MCF 10A (cell line): ENCODE data around the gene CLDN9. TPM values are rescaled to one million over a fixed set of nuclear protein-coding genes. Genes with fewer than 3 reads are reported as not detected.

Source experiments
- BruUV-seq: library from RNA; stranded (reverse); fragments of 400-500 nt; replicated peaks from 2 replicates; lab custom pipeline; 2021; lab: Mats Ljungman, UMichigan
- CTCF ChIA-PET: fragments of 300-600 bp; sonication (Branson Sonifier 250); formaldehyde crosslinking; extraction: SDS; loops from one replicate; lab custom pipeline; 2021; ENCODE audit warnings: antibody characterized with exemption, inconsistent platforms; lab: Yijun Ruan, JAX
- POLR2A ChIA-PET: fragments of 300-600, 350-650 bp; sonication (Branson Sonifier 250); formaldehyde crosslinking; extraction: SDS; loops from one replicate; lab custom pipeline; 2020; ENCODE audit warnings: antibody characterized with exemption, inconsistent platforms; lab: Yijun Ruan, JAX
- DNase-seq: peaks from one replicate; pipeline ENCODE4 v3.0.0-alpha.2; 2018; ENCODE audit not compliant: unreplicated experiment
- H3K27ac Mint-ChIP-seq: one replicate; pipeline ENCODE4 v1.8.0; 2022; ENCODE audit warnings: mild to moderate bottlenecking, low read depth, mixed read lengths; ENCODE audit not compliant: unreplicated experiment
- H3K27me3 Mint-ChIP-seq: one replicate; pipeline ENCODE4 v1.8.0; 2022; ENCODE audit warnings: mixed read lengths; ENCODE audit not compliant: insufficient read depth, unreplicated experiment
- H3K36me3 Mint-ChIP-seq: one replicate; pipeline ENCODE4 v1.8.0; 2022; ENCODE audit warnings: mild to moderate bottlenecking, moderate library complexity, mixed read lengths; ENCODE audit not compliant: insufficient read depth, unreplicated experiment
- H3K4me1 Mint-ChIP-seq: one replicate; pipeline ENCODE4 v1.8.0; 2022; ENCODE audit warnings: mixed read lengths; ENCODE audit not compliant: insufficient read depth, unreplicated experiment
- H3K4me3 Mint-ChIP-seq: one replicate; pipeline ENCODE4 v1.8.0; 2022; ENCODE audit warnings: mild to moderate bottlenecking, moderate library complexity, mixed read lengths; ENCODE audit not compliant: unreplicated experiment
- H3K9me3 Mint-ChIP-seq: one replicate; pipeline ENCODE4 v1.8.0; 2022; ENCODE audit warnings: mixed read lengths; ENCODE audit not compliant: unreplicated experiment
- intact Hi-C: fragments of 100-400 bp; cut with micrococcal nuclease; formaldehyde crosslinking; loops from 2 replicates; pipeline ENCODE4 v1.14.1; 2022
- total RNA-seq: library from RNA; stranded (reverse); gene quantifications from 2 replicates; pipeline ENCODE4 v1.2.3, GENCODE V29; 2022
- TF ChIP-seq, protein P1 (sequence below): fragments of 200-600 bp; IDR thresholded peaks from one replicate; pipeline ENCODE4 v1.8.0; 2022; ENCODE audit warnings: antibody characterized with exemption, mild to moderate bottlenecking; ENCODE audit not compliant: unreplicated experiment

The CLDN9 gene
- total RNA-seq, 1 experiment from 2014 or later, result 0.44 TPM

DNA sequence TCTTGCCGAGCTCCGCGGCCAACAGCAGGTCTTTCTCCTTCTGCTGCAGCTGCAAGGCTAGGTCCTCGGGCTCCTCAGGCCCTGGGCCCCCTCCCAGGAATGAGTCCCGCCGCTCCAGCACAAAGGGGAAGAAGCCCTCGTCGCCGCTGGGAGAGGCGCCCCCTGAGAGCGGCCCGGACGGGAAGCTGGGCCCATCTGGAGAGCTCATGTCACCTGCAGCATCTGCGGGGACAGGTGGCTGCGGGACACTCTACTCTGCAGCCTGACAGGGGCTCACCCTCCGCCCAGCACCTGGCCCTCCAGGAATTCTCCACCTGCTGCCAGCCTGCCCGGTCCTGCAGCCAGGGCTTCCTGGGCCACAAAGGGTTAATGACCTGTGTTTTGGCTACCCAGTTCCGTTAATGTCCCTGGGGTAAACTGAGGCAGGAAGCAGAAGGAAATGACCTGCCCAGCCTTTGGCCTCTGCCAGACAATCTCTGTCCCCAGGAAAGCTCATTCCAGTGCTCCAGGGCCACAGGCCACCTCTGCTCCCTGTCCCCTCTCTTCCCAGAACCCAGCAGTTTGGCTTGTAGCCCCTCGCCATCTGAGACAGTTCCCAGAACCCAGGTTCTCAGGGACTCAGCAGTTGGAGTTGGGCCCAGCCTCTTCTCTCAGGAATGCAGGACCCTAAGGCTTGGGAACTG is 22.7 kb downstream of the CLDN9 start:
- H3K36me3 Mint-ChIP-seq, result peaks cover 5% of the 10 kb centered on the region
- TF ChIP-seq, protein P1, sequence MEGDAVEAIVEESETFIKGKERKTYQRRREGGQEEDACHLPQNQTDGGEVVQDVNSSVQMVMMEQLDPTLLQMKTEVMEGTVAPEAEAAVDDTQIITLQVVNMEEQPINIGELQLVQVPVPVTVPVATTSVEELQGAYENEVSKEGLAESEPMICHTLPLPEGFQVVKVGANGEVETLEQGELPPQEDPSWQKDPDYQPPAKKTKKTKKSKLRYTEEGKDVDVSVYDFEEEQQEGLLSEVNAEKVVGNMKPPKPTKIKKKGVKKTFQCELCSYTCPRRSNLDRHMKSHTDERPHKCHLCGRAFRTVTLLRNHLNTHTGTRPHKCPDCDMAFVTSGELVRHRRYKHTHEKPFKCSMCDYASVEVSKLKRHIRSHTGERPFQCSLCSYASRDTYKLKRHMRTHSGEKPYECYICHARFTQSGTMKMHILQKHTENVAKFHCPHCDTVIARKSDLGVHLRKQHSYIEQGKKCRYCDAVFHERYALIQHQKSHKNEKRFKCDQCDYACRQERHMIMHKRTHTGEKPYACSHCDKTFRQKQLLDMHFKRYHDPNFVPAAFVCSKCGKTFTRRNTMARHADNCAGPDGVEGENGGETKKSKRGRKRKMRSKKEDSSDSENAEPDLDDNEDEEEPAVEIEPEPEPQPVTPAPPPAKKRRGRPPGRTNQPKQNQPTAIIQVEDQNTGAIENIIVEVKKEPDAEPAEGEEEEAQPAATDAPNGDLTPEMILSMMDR, result no peak
- no peaks in the 10 kb centered on the region for H3K9me3 Mint-ChIP-seq
- BruUV-seq, result no TSS peak
- intact Hi-C loops, result no loop called here
- H3K4me1 Mint-ChIP-seq, result no peaks in the 10 kb centered on the region
- H3K4me3 Mint-ChIP-seq, result no peak overlapping the region
- ChIA-PET POLR2A (interaction anchor here (0.6 to 1.9 kb wide), 5 partner anchors 13 to 134 kb away, joined by 3 to 9 read pairs (median 4); partner anchors contain the start of genes HCFC1R1 and TNFRSF12A), CTCF (interaction anchor here (0.5 to 0.6 kb wide), 2 partner anchors 16 to 253 kb away, joined by 3 read pairs; no protein-coding TSS in a partner anchor)
- DNase-seq, result no peak
- H3K27ac Mint-ChIP-seq, result no peak overlapping the region
- peaks cover 64% of the 10 kb centered on the region for H3K27me3 Mint-ChIP-seq

DNA sequence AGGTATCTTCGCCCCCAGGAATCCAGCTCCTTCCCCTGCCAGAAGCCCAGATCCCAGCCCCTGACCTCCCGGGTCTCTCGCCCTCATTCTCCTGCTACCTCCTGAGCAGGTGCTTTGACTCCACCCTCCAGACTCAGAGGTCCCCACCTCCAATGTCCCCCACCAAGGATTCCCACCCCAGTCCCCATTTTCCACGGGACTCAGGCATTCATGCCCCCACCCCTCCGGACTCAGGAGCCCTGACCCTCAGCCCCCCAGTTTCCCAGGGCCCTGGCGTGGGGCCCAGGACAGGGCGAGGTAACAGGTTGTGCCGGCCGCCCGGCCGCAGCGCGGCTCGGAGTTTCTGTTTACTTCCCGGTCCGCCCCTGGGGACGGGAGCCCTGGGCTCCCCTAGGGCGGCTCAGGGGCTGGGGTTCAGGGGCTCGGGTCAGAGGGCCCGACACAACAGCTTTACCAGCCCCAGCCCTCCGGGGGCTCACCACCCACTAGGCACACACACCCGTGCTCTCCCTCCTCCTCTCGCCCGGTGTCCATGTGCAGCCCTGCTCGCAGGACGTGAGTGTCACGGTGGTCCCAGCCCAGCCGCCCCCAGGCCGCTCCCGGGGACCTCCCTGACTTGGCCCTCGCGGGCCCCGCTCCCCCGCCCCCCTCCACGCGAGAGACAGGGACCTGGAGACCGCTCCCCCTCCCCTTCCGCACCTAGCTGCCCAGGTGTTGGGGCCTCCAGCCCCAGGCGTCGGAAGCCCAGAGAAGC is 23.4 kb downstream of the CLDN9 start:
- no peak for DNase-seq
- Mint-ChIP-seq H3K4me3 (no peak overlapping the region), H3K4me1 (no peaks in the 10 kb centered on the region), H3K27me3 (peaks cover 64% of the 10 kb centered on the region), H3K27ac (no peak overlapping the region), H3K36me3 (no peaks in the 10 kb centered on the region), H3K9me3 (no peaks in the 10 kb centered on the region)
- intact Hi-C loops, result no loop called here
- POLR2A ChIA-PET, result interaction anchor here (0.6 to 1.9 kb wide), 5 partner anchors 14 to 786 kb away, joined by 3 to 9 read pairs (median 4); partner anchors contain the start of genes HCFC1R1 and TNFRSF12A
- no TSS peak for BruUV-seq
- CTCF ChIA-PET, result interaction anchor here (0.5 to 0.9 kb wide), 3 partner anchors 9 to 254 kb away, joined by 3 read pairs; no protein-coding TSS in a partner anchor
- TF ChIP-seq, protein P1, result no peak

DNA sequence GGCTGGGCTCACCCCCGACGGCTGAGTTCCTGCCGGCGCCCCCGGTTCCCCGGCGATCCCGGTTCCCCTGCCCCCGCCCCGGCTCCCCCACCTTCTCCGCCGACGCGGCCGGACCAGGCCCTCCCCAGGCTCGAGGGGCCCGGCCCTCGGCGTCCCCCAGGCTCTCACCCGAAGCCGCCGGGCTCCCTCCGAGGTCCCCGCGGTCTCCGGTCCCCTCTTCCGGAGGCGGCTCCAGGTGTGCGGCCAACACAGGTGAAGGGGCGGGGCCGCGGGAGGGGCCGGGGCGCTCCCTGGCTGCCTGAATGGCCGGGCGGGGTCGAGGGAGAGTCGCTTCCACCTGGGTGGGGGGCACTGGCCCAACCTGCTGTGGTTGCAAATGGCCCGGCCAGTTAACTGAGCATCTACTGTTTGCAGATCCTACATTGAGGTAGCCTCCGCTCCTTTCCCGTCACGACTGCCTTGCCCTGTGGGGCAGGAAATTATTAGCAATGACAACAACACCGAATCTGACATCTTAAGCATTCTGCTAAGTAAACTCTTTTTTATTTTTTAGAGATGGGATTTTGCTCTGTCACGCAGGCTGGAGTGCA is 24.1 kb downstream of the CLDN9 start, which contains the start of gene BICDL2:
Gene BICDL2 (minus strand): TSS at position 219 of the 590 bp plus-strand sequence. CDS start 1,448 bp downstream, outside the sequence.
- Mint-ChIP-seq H3K27ac (no peak within 1 kb of the TSS), H3K36me3 (no peaks in the 10 kb centered on the region), H3K4me1 (no peaks in the 10 kb centered on the region), H3K27me3 (peaks cover 64% of the 10 kb centered on the region), H3K4me3 (no peak within 1 kb of the TSS), H3K9me3 (no peaks in the 10 kb centered on the region)
- intact Hi-C loops, result no loop called here
- no TSS peak for BruUV-seq
- TF ChIP-seq, protein P1, result no peak
- ChIA-PET POLR2A (interaction anchor here (0.7 to 2.6 kb wide), 2 partner anchors 16 to 785 kb away, joined by 3 to 15 read pairs; partner anchors contain the start of gene TNFRSF12A), CTCF (interaction anchor here (0.7 to 1.5 kb wide), 4 partner anchors 9 to 59 kb away, joined by 3 to 5 read pairs (median 3); no protein-coding TSS in a partner anchor)
- no peak for DNase-seq
